Glutamatergic neuron (in vitro differentiated cells): ENCODE measurements around the gene LAIR2. TPM values are rescaled to one million over a fixed set of nuclear protein-coding genes. Genes with fewer than 3 reads are reported as not detected.

ENCODE experiments used
- DNase-seq: peaks from one replicate; pipeline ENCODE4 v3.0.0; 2022
- H3K27ac Mint-ChIP-seq: one replicate; pipeline ENCODE4 v1.8.0; 2020; ENCODE audit warnings: mild to moderate bottlenecking, mixed read lengths, inconsistent platforms; ENCODE audit not compliant: unreplicated experiment
- H3K27me3 Mint-ChIP-seq: one replicate; pipeline ENCODE4 v1.8.0; 2020; ENCODE audit warnings: mild to moderate bottlenecking, moderate library complexity, mixed read lengths, inconsistent platforms; ENCODE audit not compliant: unreplicated experiment
- H3K36me3 Mint-ChIP-seq: one replicate; pipeline ENCODE4 v1.8.0; 2020; ENCODE audit warnings: mild to moderate bottlenecking, mixed read lengths, inconsistent platforms; ENCODE audit not compliant: unreplicated experiment
- H3K4me1 Mint-ChIP-seq: one replicate; pipeline ENCODE4 v1.8.0; 2020; ENCODE audit warnings: mild to moderate bottlenecking, low read depth, mixed read lengths, inconsistent platforms; ENCODE audit not compliant: unreplicated experiment
- H3K4me3 Mint-ChIP-seq: one replicate; pipeline ENCODE4 v1.8.0; 2020; ENCODE audit warnings: mild to moderate bottlenecking, mixed read lengths, inconsistent platforms; ENCODE audit not compliant: unreplicated experiment
- H3K9me3 Mint-ChIP-seq: one replicate; pipeline ENCODE4 v1.8.0; 2020; ENCODE audit warnings: mild to moderate bottlenecking, moderate library complexity, mixed read lengths, inconsistent platforms; ENCODE audit not compliant: unreplicated experiment
- CTCF ChIP-seq: fragments of 200-600 bp; sonication (generic); IDR thresholded peaks from one replicate; pipeline ENCODE4 v1.5.0; 2021; ENCODE audit not compliant: partially characterized antibody, unreplicated experiment
- total RNA-seq: library from RNA; stranded (reverse); fragmentation: NEBNext Ultra II Directional; extraction: Animal tissue kit (Norgen Biotek cat#: 25700); gene quantifications from one replicate; pipeline ENCODE4 v1.2.1, GENCODE V29; 2021; ENCODE audit not compliant: unreplicated experiment

Gene LAIR2
- total RNA-seq, 1 donor from 2014 or later, result not detected

- no peak overlapping the region for H3K4me3 Mint-ChIP-seq
- H3K36me3 Mint-ChIP-seq, result peaks cover 5% of the 10 kb centered on the region
- peaks cover 11% of the 10 kb centered on the region for H3K27me3 Mint-ChIP-seq
- peaks cover 16% of the 10 kb centered on the region for H3K9me3 Mint-ChIP-seq
- no peak for TF ChIP-seq CTCF
- peaks cover 3% of the 10 kb centered on the region for H3K4me1 Mint-ChIP-seq
- DNase-seq, result no peak
- no peak overlapping the region for H3K27ac Mint-ChIP-seq
Measured at GRCh38 chr19:54456423-54457373, 45.9 kb upstream of the LAIR2 start.

- Mint-ChIP-seq H3K9me3 (peaks cover 18% of the 10 kb centered on the region), H3K27ac (no peak overlapping the region), H3K4me3 (no peak overlapping the region), H3K27me3 (peaks cover 11% of the 10 kb centered on the region), H3K36me3 (peaks cover 4% of the 10 kb centered on the region), H3K4me1 (peaks cover 3% of the 10 kb centered on the region)
- no peak for DNase-seq
- TF ChIP-seq CTCF, result no peak
Measured at GRCh38 chr19:54457773-54458647, 44.6 kb upstream of the LAIR2 start.

- peak overlapping the region; percentile 52 for H3K27ac Mint-ChIP-seq
- H3K4me1 Mint-ChIP-seq, result peaks cover 3% of the 10 kb centered on the region
- H3K9me3 Mint-ChIP-seq, result peaks cover 18% of the 10 kb centered on the region
- no peaks in the 10 kb centered on the region for H3K36me3 Mint-ChIP-seq
- TF ChIP-seq CTCF, result no peak
- H3K4me3 Mint-ChIP-seq, result no peak overlapping the region
- peaks cover 12% of the 10 kb centered on the region for H3K27me3 Mint-ChIP-seq
- no peak for DNase-seq
Measured at GRCh38 chr19:54458648-54459281, 43.9 kb upstream of the LAIR2 start.

GRCh38 chr19:54459282-54460229, 43.1 kb upstream of the LAIR2 start:
- Mint-ChIP-seq H3K9me3 (peaks cover 22% of the 10 kb centered on the region), H3K27ac (peak overlapping the region; percentile 52), H3K4me3 (no peak overlapping the region), H3K36me3 (no peaks in the 10 kb centered on the region), H3K27me3 (peaks cover 17% of the 10 kb centered on the region), H3K4me1 (peaks cover 3% of the 10 kb centered on the region)
- DNase-seq, result no peak
- TF ChIP-seq CTCF, result no peak
